ENCODE data around the gene AMT.

DNA sequence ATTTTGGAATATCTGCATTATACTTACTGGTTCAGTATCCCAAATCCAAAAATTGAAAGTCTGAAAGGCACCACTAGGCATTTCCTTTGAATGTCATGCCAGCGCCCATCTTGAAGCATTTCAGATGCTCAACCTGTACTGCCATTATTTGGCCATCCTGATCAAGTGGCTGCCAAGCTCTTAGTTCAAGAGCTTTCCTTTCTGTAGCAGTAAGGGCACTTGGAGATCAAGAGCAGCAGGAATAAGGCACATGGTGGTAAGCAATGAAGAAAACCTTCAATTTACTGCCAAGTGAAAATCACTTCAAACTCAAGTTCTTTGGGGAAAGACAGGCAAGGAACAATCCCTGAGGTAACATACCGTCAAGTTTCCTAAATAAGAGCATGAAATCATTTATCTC, 20.5 kb downstream of the AMT start:
- TF ChIP-seq CTCF (conservative IDR thresholded peaks at IDR 0.05; ENCODE audit: low read length) (no peak), EZH2phosphoT487 (IDR thresholded peaks at IDR 0.05; ENCODE audit: borderline replicate concordance) (no peak)

All from Loucy (cell line).